ENCODE data around the gene TTC22.
A peak's percentile ranks its signal among the peaks of the same experiment; 100 is the strongest.

The TTC22 gene

GRCh38 chr1:54798769-54799641 is 2.1 kb downstream of the TTC22 start:
- H3K9ac ChIP-seq (ENCODE audit: low read length) = no peak overlapping the region

GRCh38 chr1:54798206-54798605 is 2.9 kb downstream of the TTC22 start:
- Histone ChIP-seq H3K4me1 (ENCODE audit: control insufficient read depth, insufficient read depth, low read length) (peaks cover 2% of the 10 kb centered on the region), H3K4me3 (ENCODE audit: low read length) (no peak overlapping the region), H3K9ac (ENCODE audit: low read length) (no peak overlapping the region), H3K27me3 (ENCODE audit: control insufficient read depth, insufficient read depth, low read length) (no peaks in the 10 kb centered on the region), H3K27ac (ENCODE audit: low read depth, low read length) (no peak overlapping the region), H3K36me3 (ENCODE audit: control insufficient read depth, insufficient read depth, low read length) (no peaks in the 10 kb centered on the region)

More at GRCh38 chr1:54798769-54799641, 2.1 kb downstream of the TTC22 start:
- peaks cover 2% of the 10 kb centered on the region for H3K4me1 ChIP-seq (ENCODE audit: control insufficient read depth, insufficient read depth, low read length)
- no peaks in the 10 kb centered on the region for H3K27me3 ChIP-seq (ENCODE audit: control insufficient read depth, insufficient read depth, low read length)
- no peaks in the 10 kb centered on the region for H3K36me3 ChIP-seq (ENCODE audit: control insufficient read depth, insufficient read depth, low read length)
- peak overlapping the region; percentile 79 for H3K4me3 ChIP-seq (ENCODE audit: low read length)
- no peak overlapping the region for H3K27ac ChIP-seq (ENCODE audit: low read depth, low read length)

GRCh38 chr1:54796902-54797301 is 4.2 kb downstream of the TTC22 start:
- Histone ChIP-seq H3K4me1 (ENCODE audit: control insufficient read depth, insufficient read depth, low read length) (peaks cover 5% of the 10 kb centered on the region), H3K36me3 (ENCODE audit: control insufficient read depth, insufficient read depth, low read length) (no peaks in the 10 kb centered on the region), H3K9ac (ENCODE audit: low read length) (no peak overlapping the region), H3K27ac (ENCODE audit: low read depth, low read length) (no peak overlapping the region), H3K4me3 (ENCODE audit: low read length) (no peak overlapping the region), H3K27me3 (ENCODE audit: control insufficient read depth, insufficient read depth, low read length) (no peaks in the 10 kb centered on the region)

- Histone ChIP-seq H3K27ac (ENCODE audit: low read depth, low read length) (no peak overlapping the region), H3K36me3 (ENCODE audit: control insufficient read depth, insufficient read depth, low read length) (no peaks in the 10 kb centered on the region), H3K4me3 (ENCODE audit: low read length) (no peak overlapping the region), H3K27me3 (ENCODE audit: control insufficient read depth, insufficient read depth, low read length) (no peaks in the 10 kb centered on the region), H3K9ac (ENCODE audit: low read length) (no peak overlapping the region), H3K4me1 (ENCODE audit: control insufficient read depth, insufficient read depth, low read length) (peaks cover 4% of the 10 kb centered on the region)
These were observed 5.2 kb downstream of the TTC22 start for GRCh38 chr1:54795841-54796468.

- Histone ChIP-seq H3K36me3 (ENCODE audit: control insufficient read depth, insufficient read depth, low read length) (no peaks in the 10 kb centered on the region), H3K9ac (ENCODE audit: low read length) (no peak overlapping the region), H3K27ac (ENCODE audit: low read depth, low read length) (no peak overlapping the region), H3K27me3 (ENCODE audit: control insufficient read depth, insufficient read depth, low read length) (no peaks in the 10 kb centered on the region), H3K4me3 (ENCODE audit: low read length) (no peak overlapping the region), H3K4me1 (ENCODE audit: control insufficient read depth, insufficient read depth, low read length) (peaks cover 4% of the 10 kb centered on the region)
These were observed 5.8 kb downstream of the TTC22 start for GRCh38 chr1:54795356-54795665.

GRCh38 chr1:54794451-54795355 is 6.4 kb downstream of the TTC22 start:
- H3K4me1 ChIP-seq (ENCODE audit: control insufficient read depth, insufficient read depth, low read length) = peaks cover 4% of the 10 kb centered on the region

GRCh38 chr1:54792686-54793282 is 8.3 kb downstream of the TTC22 start:
- H3K4me3 ChIP-seq (ENCODE audit: low read length) = no peak overlapping the region
- no peaks in the 10 kb centered on the region for H3K27me3 ChIP-seq (ENCODE audit: control insufficient read depth, insufficient read depth, low read length)
- H3K9ac ChIP-seq (ENCODE audit: low read length) = no peak overlapping the region
- peak overlapping the region; percentile 59 for H3K27ac ChIP-seq (ENCODE audit: low read depth, low read length)
- peaks cover 4% of the 10 kb centered on the region for H3K4me1 ChIP-seq (ENCODE audit: control insufficient read depth, insufficient read depth, low read length)
- peaks cover 4% of the 10 kb centered on the region for H3K36me3 ChIP-seq (ENCODE audit: control insufficient read depth, insufficient read depth, low read length)

More at GRCh38 chr1:54794451-54795355, 6.4 kb downstream of the TTC22 start:
- H3K36me3 ChIP-seq (ENCODE audit: control insufficient read depth, insufficient read depth, low read length) = peaks cover 3% of the 10 kb centered on the region
- no peak overlapping the region for H3K27ac ChIP-seq (ENCODE audit: low read depth, low read length)
- no peak overlapping the region for H3K9ac ChIP-seq (ENCODE audit: low read length)
- no peak overlapping the region for H3K4me3 ChIP-seq (ENCODE audit: low read length)
- no peaks in the 10 kb centered on the region for H3K27me3 ChIP-seq (ENCODE audit: control insufficient read depth, insufficient read depth, low read length)

- Histone ChIP-seq H3K4me1 (ENCODE audit: control insufficient read depth, insufficient read depth, low read length) (peaks cover 4% of the 10 kb centered on the region), H3K27me3 (ENCODE audit: control insufficient read depth, insufficient read depth, low read length) (no peaks in the 10 kb centered on the region), H3K4me3 (ENCODE audit: low read length) (no peak overlapping the region), H3K36me3 (ENCODE audit: control insufficient read depth, insufficient read depth, low read length) (peaks cover 4% of the 10 kb centered on the region), H3K9ac (ENCODE audit: low read length) (no peak overlapping the region), H3K27ac (ENCODE audit: low read depth, low read length) (no peak overlapping the region)
These were observed 9.1 kb downstream of the TTC22 start for GRCh38 chr1:54791880-54792522.

GRCh38 chr1:54788459-54788858 is 12.7 kb downstream of the TTC22 start:
- Histone ChIP-seq H3K4me1 (ENCODE audit: control insufficient read depth, insufficient read depth, low read length) (peaks cover 4% of the 10 kb centered on the region), H3K36me3 (ENCODE audit: control insufficient read depth, insufficient read depth, low read length) (peaks cover 4% of the 10 kb centered on the region), H3K27ac (ENCODE audit: low read depth, low read length) (no peak overlapping the region), H3K27me3 (ENCODE audit: control insufficient read depth, insufficient read depth, low read length) (no peaks in the 10 kb centered on the region), H3K4me3 (ENCODE audit: low read length) (no peak overlapping the region), H3K9ac (ENCODE audit: low read length) (no peak overlapping the region)

- Histone ChIP-seq H3K4me3 (ENCODE audit: low read length) (no peak overlapping the region), H3K27me3 (ENCODE audit: control insufficient read depth, insufficient read depth, low read length) (no peaks in the 10 kb centered on the region), H3K9ac (ENCODE audit: low read length) (no peak overlapping the region), H3K27ac (ENCODE audit: low read depth, low read length) (no peak overlapping the region), H3K4me1 (ENCODE audit: control insufficient read depth, insufficient read depth, low read length) (peaks cover 4% of the 10 kb centered on the region), H3K36me3 (ENCODE audit: control insufficient read depth, insufficient read depth, low read length) (peaks cover 4% of the 10 kb centered on the region)
These were observed 13.5 kb downstream of the TTC22 start for GRCh38 chr1:54787604-54788003.

GRCh38 chr1:54786778-54787177 is 14.3 kb downstream of the TTC22 start:
- Histone ChIP-seq H3K36me3 (ENCODE audit: control insufficient read depth, insufficient read depth, low read length) (peaks cover 4% of the 10 kb centered on the region), H3K4me3 (ENCODE audit: low read length) (no peak overlapping the region), H3K4me1 (ENCODE audit: control insufficient read depth, insufficient read depth, low read length) (no peaks in the 10 kb centered on the region), H3K27me3 (ENCODE audit: control insufficient read depth, insufficient read depth, low read length) (no peaks in the 10 kb centered on the region), H3K27ac (ENCODE audit: low read depth, low read length) (no peak overlapping the region), H3K9ac (ENCODE audit: low read length) (no peak overlapping the region)

Data from rectal smooth muscle tissue (tissue), 1 donor.